GM12878 (cell line): ENCODE measurements around the gene WWTR1. TPM values are rescaled to one million over a fixed set of nuclear protein-coding genes. Genes with fewer than 3 reads are reported as not detected.
A peak's percentile ranks its signal among the peaks of the same experiment; 100 is the strongest.

Source experiments
- BMI1 ChIP-seq: fragments of 450-650 bp; IDR thresholded peaks from 2 replicates; pipeline ENCODE4 v1.6.1; 2016; ENCODE audit warnings: mild to moderate bottlenecking, moderate library complexity, borderline replicate concordance
- CEBPZ ChIP-seq: fragments of 150-350 bp; IDR thresholded peaks from 2 replicates; pipeline ENCODE4 v1.6.1; 2016; ENCODE audit warnings: low read depth, low read length
- ESRRA ChIP-seq: IDR thresholded peaks from 2 replicates; pipeline ENCODE4 v1.6.1; 2012; ENCODE audit warnings: mild to moderate bottlenecking, low read length, improper control_type of control experiment
- FOS ChIP-seq: IDR thresholded peaks from 3 replicates; pipeline ENCODE4 v1.6.1; 2011; ENCODE audit warnings: borderline replicate concordance; ENCODE audit not compliant: insufficient read length; ENCODE audit errors: extremely low read depth
- GATAD2B ChIP-seq: fragments of 450-650 bp; conservative IDR thresholded peaks from 2 replicates; pipeline ENCODE4 v1.6.1; 2017; ENCODE audit warnings: low read depth, mild to moderate bottlenecking, moderate library complexity
- HCFC1 ChIP-seq: fragments of 150-350 bp; IDR thresholded peaks from 2 replicates; pipeline ENCODE4 v1.6.1; 2014; ENCODE audit warnings: low read length
- HDAC6 ChIP-seq: fragments of 200-600 bp; sonication (generic); IDR thresholded peaks from one replicate; pipeline ENCODE4 v1.8.0; 2017; ENCODE audit warnings: antibody characterized with exemption; ENCODE audit not compliant: unreplicated experiment
- IKZF1 ChIP-seq: fragments of 450-650 bp; conservative IDR thresholded peaks from 2 replicates; pipeline ENCODE4 v1.6.1; 2017; ENCODE audit warnings: antibody characterized with exemption, mild to moderate bottlenecking
- IRF4 ChIP-seq: IDR thresholded peaks from 2 replicates; pipeline ENCODE4 v1.6.1; 2011; ENCODE audit warnings: low read depth, low read length
- KLF5 ChIP-seq: fragments of 450-650 bp; IDR thresholded peaks from 2 replicates; pipeline ENCODE4 v1.6.1; 2014; ENCODE audit warnings: mild to moderate bottlenecking; ENCODE audit not compliant: partially characterized antibody
- RB1 ChIP-seq: fragments of 450-650 bp; formaldehyde crosslinking; IDR thresholded peaks from 2 replicates; pipeline ENCODE4 v1.6.1; 2017; ENCODE audit warnings: mild to moderate bottlenecking, borderline replicate concordance
- SIX5 ChIP-seq: IDR thresholded peaks from 2 replicates; pipeline ENCODE4 v1.6.1; 2011; ENCODE audit warnings: mild to moderate bottlenecking, low read depth, low read length, moderate library complexity; ENCODE audit not compliant: severe bottlenecking
- SMAD5 ChIP-seq: IDR thresholded peaks from 2 replicates; pipeline ENCODE4 v1.6.1; 2016; ENCODE audit warnings: antibody characterized with exemption, low read depth
- TARDBP ChIP-seq: IDR thresholded peaks from 2 replicates; pipeline ENCODE4 v1.6.1; 2016; ENCODE audit warnings: borderline replicate concordance
- TBL1XR1 ChIP-seq: IDR thresholded peaks from 2 replicates; pipeline ENCODE4 v1.6.1; 2012; ENCODE audit warnings: low read depth, low read length, improper control_type of control experiment
- YBX1 ChIP-seq: fragments of 450-650 bp; IDR thresholded peaks from 2 replicates; pipeline ENCODE4 v1.6.1; 2016; ENCODE audit warnings: antibody characterized with exemption
- polyA plus RNA-seq, 11 experiments: library from polyadenylated mRNA; depleted of rRNA in 4 of 11; unstranded in 6 of 11; stranded (reverse) in 5 of 11; fragments of >200 nt; fragmentation: Nextera tagmentation in 4 of 11; fragmentation: Illumina TruSeq in 1 of 11; extraction: Ambion mirVana in 4 of 11; extraction: Trizol in 1 of 11; gene quantifications; 1 replicate in 1 of 11; 2 replicates in 10 of 11; pipeline versions ENCODE4 v1.2.1 to v1.2.3, GENCODE V29; 2011 to 2016; ENCODE audit warnings: inconsistent platforms in 2 of 11, missing spikeins in 2 of 11, low read depth in 1 of 11
- total RNA-seq, 4 experiments: library from RNA; depleted of rRNA in 3 of 4; stranded (reverse); fragments of >200 nt in 3 of 4; fragmentation: Illumina TruSeq in 1 of 4; extraction: Trizol in 1 of 4; gene quantifications; 2 replicates each; pipeline versions ENCODE4 v1.2.1 to v1.2.3, GENCODE V29; 2013 to 2021
- TF ChIP-seq, protein P1 (sequence below): IDR thresholded peaks from 2 replicates; pipeline ENCODE4 v1.6.1; 2012; ENCODE audit warnings: low read depth, low read length, improper control_type of control experiment
- TF ChIP-seq, protein P2 (sequence below): fragments of 450-650 bp; IDR thresholded peaks from 2 replicates; pipeline ENCODE4 v1.6.1; 2016; ENCODE audit warnings: mild to moderate bottlenecking
- TF ChIP-seq, protein P3 (sequence below): fragments of 450-650 bp; IDR thresholded peaks from 2 replicates; pipeline ENCODE4 v1.6.1; 2017; ENCODE audit warnings: antibody characterized with exemption, mild to moderate bottlenecking, moderate library complexity
- TF ChIP-seq, protein P4 (sequence below): fragments of 450-650 bp; IDR thresholded peaks from 2 replicates; pipeline ENCODE4 v1.6.1; 2016; ENCODE audit warnings: mild to moderate bottlenecking, moderate library complexity, borderline replicate concordance

Gene WWTR1
- total and polyA plus RNA-seq, 10 of the 15 experiments (the other 5 are each of a cell fraction or from before 2014, with no cell fraction given), result 2.5 to 18.5 (median 5.8) TPM

- no peak for TF ChIP-seq CEBPZ
- TF ChIP-seq TARDBP, result no peak
- no peak for TF ChIP-seq HDAC6
- TF ChIP-seq SMAD5, result no peak
- no peak for TF ChIP-seq TBL1XR1
- no peak for TF ChIP-seq KLF5
- TF ChIP-seq, protein P1, sequence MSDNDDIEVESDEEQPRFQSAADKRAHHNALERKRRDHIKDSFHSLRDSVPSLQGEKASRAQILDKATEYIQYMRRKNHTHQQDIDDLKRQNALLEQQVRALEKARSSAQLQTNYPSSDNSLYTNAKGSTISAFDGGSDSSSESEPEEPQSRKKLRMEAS, result no peak
- TF ChIP-seq HCFC1, result no peak
- TF ChIP-seq, protein P2, sequence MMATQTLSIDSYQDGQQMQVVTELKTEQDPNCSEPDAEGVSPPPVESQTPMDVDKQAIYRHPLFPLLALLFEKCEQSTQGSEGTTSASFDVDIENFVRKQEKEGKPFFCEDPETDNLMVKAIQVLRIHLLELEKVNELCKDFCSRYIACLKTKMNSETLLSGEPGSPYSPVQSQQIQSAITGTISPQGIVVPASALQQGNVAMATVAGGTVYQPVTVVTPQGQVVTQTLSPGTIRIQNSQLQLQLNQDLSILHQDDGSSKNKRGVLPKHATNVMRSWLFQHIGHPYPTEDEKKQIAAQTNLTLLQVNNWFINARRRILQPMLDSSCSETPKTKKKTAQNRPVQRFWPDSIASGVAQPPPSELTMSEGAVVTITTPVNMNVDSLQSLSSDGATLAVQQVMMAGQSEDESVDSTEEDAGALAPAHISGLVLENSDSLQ, result no peak
- no peak for TF ChIP-seq YBX1
- no peak for TF ChIP-seq RB1
- TF ChIP-seq GATAD2B, result no peak
- no peak for TF ChIP-seq IRF4
- TF ChIP-seq ESRRA, result no peak
- TF ChIP-seq, protein P3, sequence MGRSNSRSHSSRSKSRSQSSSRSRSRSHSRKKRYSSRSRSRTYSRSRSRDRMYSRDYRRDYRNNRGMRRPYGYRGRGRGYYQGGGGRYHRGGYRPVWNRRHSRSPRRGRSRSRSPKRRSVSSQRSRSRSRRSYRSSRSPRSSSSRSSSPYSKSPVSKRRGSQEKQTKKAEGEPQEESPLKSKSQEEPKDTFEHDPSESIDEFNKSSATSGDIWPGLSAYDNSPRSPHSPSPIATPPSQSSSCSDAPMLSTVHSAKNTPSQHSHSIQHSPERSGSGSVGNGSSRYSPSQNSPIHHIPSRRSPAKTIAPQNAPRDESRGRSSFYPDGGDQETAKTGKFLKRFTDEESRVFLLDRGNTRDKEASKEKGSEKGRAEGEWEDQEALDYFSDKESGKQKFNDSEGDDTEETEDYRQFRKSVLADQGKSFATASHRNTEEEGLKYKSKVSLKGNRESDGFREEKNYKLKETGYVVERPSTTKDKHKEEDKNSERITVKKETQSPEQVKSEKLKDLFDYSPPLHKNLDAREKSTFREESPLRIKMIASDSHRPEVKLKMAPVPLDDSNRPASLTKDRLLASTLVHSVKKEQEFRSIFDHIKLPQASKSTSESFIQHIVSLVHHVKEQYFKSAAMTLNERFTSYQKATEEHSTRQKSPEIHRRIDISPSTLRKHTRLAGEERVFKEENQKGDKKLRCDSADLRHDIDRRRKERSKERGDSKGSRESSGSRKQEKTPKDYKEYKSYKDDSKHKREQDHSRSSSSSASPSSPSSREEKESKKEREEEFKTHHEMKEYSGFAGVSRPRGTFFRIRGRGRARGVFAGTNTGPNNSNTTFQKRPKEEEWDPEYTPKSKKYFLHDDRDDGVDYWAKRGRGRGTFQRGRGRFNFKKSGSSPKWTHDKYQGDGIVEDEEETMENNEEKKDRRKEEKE, result no peak
- TF ChIP-seq, protein P4, sequence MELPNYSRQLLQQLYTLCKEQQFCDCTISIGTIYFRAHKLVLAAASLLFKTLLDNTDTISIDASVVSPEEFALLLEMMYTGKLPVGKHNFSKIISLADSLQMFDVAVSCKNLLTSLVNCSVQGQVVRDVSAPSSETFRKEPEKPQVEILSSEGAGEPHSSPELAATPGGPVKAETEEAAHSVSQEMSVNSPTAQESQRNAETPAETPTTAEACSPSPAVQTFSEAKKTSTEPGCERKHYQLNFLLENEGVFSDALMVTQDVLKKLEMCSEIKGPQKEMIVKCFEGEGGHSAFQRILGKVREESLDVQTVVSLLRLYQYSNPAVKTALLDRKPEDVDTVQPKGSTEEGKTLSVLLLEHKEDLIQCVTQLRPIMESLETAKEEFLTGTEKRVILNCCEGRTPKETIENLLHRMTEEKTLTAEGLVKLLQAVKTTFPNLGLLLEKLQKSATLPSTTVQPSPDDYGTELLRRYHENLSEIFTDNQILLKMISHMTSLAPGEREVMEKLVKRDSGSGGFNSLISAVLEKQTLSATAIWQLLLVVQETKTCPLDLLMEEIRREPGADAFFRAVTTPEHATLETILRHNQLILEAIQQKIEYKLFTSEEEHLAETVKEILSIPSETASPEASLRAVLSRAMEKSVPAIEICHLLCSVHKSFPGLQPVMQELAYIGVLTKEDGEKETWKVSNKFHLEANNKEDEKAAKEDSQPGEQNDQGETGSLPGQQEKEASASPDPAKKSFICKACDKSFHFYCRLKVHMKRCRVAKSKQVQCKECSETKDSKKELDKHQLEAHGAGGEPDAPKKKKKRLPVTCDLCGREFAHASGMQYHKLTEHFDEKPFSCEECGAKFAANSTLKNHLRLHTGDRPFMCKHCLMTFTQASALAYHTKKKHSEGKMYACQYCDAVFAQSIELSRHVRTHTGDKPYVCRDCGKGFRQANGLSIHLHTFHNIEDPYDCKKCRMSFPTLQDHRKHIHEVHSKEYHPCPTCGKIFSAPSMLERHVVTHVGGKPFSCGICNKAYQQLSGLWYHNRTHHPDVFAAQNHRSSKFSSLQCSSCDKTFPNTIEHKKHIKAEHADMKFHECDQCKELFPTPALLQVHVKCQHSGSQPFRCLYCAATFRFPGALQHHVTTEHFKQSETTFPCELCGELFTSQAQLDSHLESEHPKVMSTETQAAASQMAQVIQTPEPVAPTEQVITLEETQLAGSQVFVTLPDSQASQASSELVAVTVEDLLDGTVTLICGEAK, result no peak
- TF ChIP-seq BMI1, result no peak
- TF ChIP-seq FOS, result no peak
- peak; percentile 88 for TF ChIP-seq IKZF1
- no peak for TF ChIP-seq SIX5
Measured at GRCh38 chr3:149575961-149576564, 81.8 kb downstream of the WWTR1 start (continued).
